HG02678 (cell line): Measurements from ENCODE around the gene PTPRD.
A peak's percentile ranks its signal among the peaks of the same experiment; 100 is the strongest.
"Not testable (repeated sequence)": the region's sequence is repeated elsewhere in the genome, so short reads cannot be mapped to it uniquely, and the experiment has no call there.

Experiments used
- ATAC-seq: cut with Tn5 transposase; IDR thresholded peaks from one replicate; pipeline ENCODE4 v1.9.1; 2021; ENCODE audit warnings: mild to moderate bottlenecking, moderate library complexity; ENCODE audit not compliant: unreplicated experiment

The PTPRD gene

GRCh38 chr9:9992936-9993335, 619.9 kb downstream of the PTPRD start:
- no peak for ATAC-seq

- ATAC-seq: no peak
Observed at GRCh38 chr9:9973062-9973461, 639.7 kb downstream of the PTPRD start.

- ATAC-seq: no peak
Observed at GRCh38 chr9:9970514-9970913, 642.3 kb downstream of the PTPRD start.

- no peak for ATAC-seq
Observed at GRCh38 chr9:9963841-9964240, 649.0 kb downstream of the PTPRD start.

- no peak for ATAC-seq
Observed at GRCh38 chr9:9961934-9962333, 650.9 kb downstream of the PTPRD start.

GRCh38 chr9:9961487-9961886, 651.3 kb downstream of the PTPRD start:
- ATAC-seq: no peak

GRCh38 chr9:9951556-9952160, 661.1 kb downstream of the PTPRD start:
- ATAC-seq: no peak

GRCh38 chr9:9950813-9951212, 662.0 kb downstream of the PTPRD start:
- no peak for ATAC-seq

- ATAC-seq: no peak
Observed at GRCh38 chr9:9949978-9950377, 662.8 kb downstream of the PTPRD start.

GRCh38 chr9:9949368-9949767, 663.4 kb downstream of the PTPRD start:
- no peak for ATAC-seq

GRCh38 chr9:9945966-9946365, 666.8 kb downstream of the PTPRD start:
- ATAC-seq: no peak

- ATAC-seq: peak; percentile 79
Observed at GRCh38 chr9:9942764-9943424, 669.9 kb downstream of the PTPRD start.

GRCh38 chr9:9938432-9938831, 674.4 kb downstream of the PTPRD start:
- ATAC-seq: no peak

- ATAC-seq: not testable (repeated sequence)
Observed at GRCh38 chr9:9931464-9931863, 681.3 kb downstream of the PTPRD start.

- ATAC-seq: no peak
Observed at GRCh38 chr9:9924376-9924775, 688.4 kb downstream of the PTPRD start.

GRCh38 chr9:9921805-9922204, 691.0 kb downstream of the PTPRD start:
- no peak for ATAC-seq

GRCh38 chr9:9920425-9921060, 692.3 kb downstream of the PTPRD start:
- ATAC-seq: no peak

- ATAC-seq: no peak
Observed at GRCh38 chr9:9919174-9919775, 693.5 kb downstream of the PTPRD start.

GRCh38 chr9:9917400-9917799, 695.4 kb downstream of the PTPRD start:
- ATAC-seq: no peak

GRCh38 chr9:9914174-9914573, 698.6 kb downstream of the PTPRD start:
- no peak for ATAC-seq

GRCh38 chr9:9913276-9913832, 699.4 kb downstream of the PTPRD start:
- ATAC-seq: no peak

GRCh38 chr9:9912459-9912858, 700.3 kb downstream of the PTPRD start:
- no peak for ATAC-seq
